H1 (cell line): ENCODE data around the gene PMM1. TPM values are rescaled to one million over a fixed set of nuclear protein-coding genes. Genes with fewer than 3 reads are reported as not detected.

Experiments used
- CTCF ChIA-PET: fragments of 300-600 bp; sonication (Branson Sonifier 250); formaldehyde crosslinking; loops from one replicate; lab custom pipeline; 2021; ENCODE audit not compliant: partially characterized antibody; lab: Charles Lee
- POLR2A ChIA-PET: fragments of 300-600 bp; sonication (Branson Sonifier 250); formaldehyde crosslinking; loops from one replicate; lab custom pipeline; 2021; ENCODE audit warnings: inconsistent platforms; ENCODE audit not compliant: partially characterized antibody; lab: Charles Lee
- DNase-seq, 2 experiments: peaks; one replicate each; pipeline versions ENCODE4 v3.0.0 to v3.0.0-alpha.2; 2010 to 2022; ENCODE audit warnings: low spot score in 2 of 2, low read depth in 1 of 2, mixed read lengths in 1 of 2
- FAIRE-seq: peaks from 2 replicates; lab custom pipeline; 2011; peaks lifted over from hg19 to GRCh38; lab: Jason Lieb, UNC
- H2AFZ ChIP-seq: 2 replicates; pipeline ENCODE4 v1.8.1; 2012; ENCODE audit warnings: low read length, inconsistent platforms
- H2AK5ac ChIP-seq: 2 replicates; pipeline ENCODE4 v1.6.1; 2013; ENCODE audit warnings: low read depth, low read length
- H2BK120ac ChIP-seq: replicated peaks from 2 replicates; pipeline ENCODE3; 2013; ENCODE audit warnings: low read depth, low read length, inconsistent platforms
- H2BK12ac ChIP-seq: 2 replicates; pipeline ENCODE4 v1.6.1; 2013; ENCODE audit warnings: low read depth, low read length
- H2BK15ac ChIP-seq: 2 replicates; pipeline ENCODE4 v1.6.1; 2013; ENCODE audit warnings: low read length
- H2BK20ac ChIP-seq: 2 replicates; pipeline ENCODE4 v1.6.1; 2013; ENCODE audit warnings: low read length
- H2BK5ac ChIP-seq: 2 replicates; pipeline ENCODE4 v1.6.1; 2013; ENCODE audit warnings: low read depth, low read length
- H3K14ac ChIP-seq: 2 replicates; pipeline ENCODE4 v1.6.1; 2013; ENCODE audit warnings: inconsistent platforms; ENCODE audit not compliant: insufficient read length
- H3K18ac ChIP-seq: 2 replicates; pipeline ENCODE4 v1.6.1; 2013; ENCODE audit warnings: low read length; ENCODE audit errors: extremely low read depth
- H3K23ac ChIP-seq: 2 replicates; pipeline ENCODE4 v1.6.1; 2013; ENCODE audit warnings: inconsistent platforms; ENCODE audit not compliant: insufficient read length
- H3K23me2 ChIP-seq: 2 replicates; pipeline ENCODE4 v1.6.1; 2013; ENCODE audit warnings: low read depth, low read length
- H3K27ac ChIP-seq: 2 replicates; pipeline ENCODE4 v1.6.1; 2011; ENCODE audit warnings: low read depth, low read length, inconsistent platforms
- H3K27me3 ChIP-seq, 4 experiments: replicated peaks in 1 of 4; 1 replicate in 1 of 4; 2 replicates in 3 of 4; pipeline versions ENCODE4 v1.6.1 to v1.8.1; 2011 to 2013; ENCODE audit warnings: low read length in 3 of 4, mild to moderate bottlenecking in 3 of 4, inconsistent platforms in 2 of 4, mixed read lengths in 2 of 4, moderate library complexity in 1 of 4; ENCODE audit not compliant: control insufficient read depth in 3 of 4, insufficient read depth in 3 of 4; ENCODE audit errors: extremely low read depth in 1 of 4
- H3K36me3 ChIP-seq, 4 experiments: 2 replicates each; pipeline versions ENCODE4 v1.6.1 to v1.8.1; 2011 to 2013; ENCODE audit warnings: mild to moderate bottlenecking in 4 of 4, low read length in 3 of 4, moderate library complexity in 2 of 4, control low read depth in 1 of 4, inconsistent platforms in 1 of 4; ENCODE audit not compliant: insufficient read depth in 4 of 4, control insufficient read depth in 2 of 4
- H3K4ac ChIP-seq: replicated peaks from 2 replicates; pipeline ENCODE3; 2013; ENCODE audit warnings: low read length, low read depth, mixed read lengths, inconsistent platforms; ENCODE audit not compliant: insufficient read length
- H3K4me1 ChIP-seq, 4 experiments: replicated peaks in 1 of 4; 1 replicate in 1 of 4; 2 replicates in 3 of 4; pipeline versions ENCODE4 v1.6.1 to v1.8.1; 2011 to 2013; ENCODE audit warnings: low read length in 3 of 4, inconsistent platforms in 2 of 4, mixed read lengths in 1 of 4; ENCODE audit not compliant: insufficient read depth in 4 of 4, control insufficient read depth in 3 of 4
- H3K4me2 ChIP-seq, 2 experiments: 2 replicates each; pipeline versions ENCODE4 v1.6.1 to v1.8.1; 2011 to 2013; ENCODE audit warnings: low read depth in 2 of 2, low read length in 2 of 2, control low read depth in 1 of 2, inconsistent platforms in 1 of 2, mild to moderate bottlenecking in 1 of 2; ENCODE audit not compliant: insufficient read depth in 1 of 2
- H3K4me3 ChIP-seq, 4 experiments: fragments of 200-600, 300-600 bp in 1 of 4; sonication (generic), shearing (Covaris generic), sonication (Bioruptor Twin) in 1 of 4; 2 replicates each; pipeline versions ENCODE4 v1.5.1 to v1.8.1; 2011 to 2016; ENCODE audit warnings: low read length in 4 of 4, low read depth in 3 of 4, control low read depth in 2 of 4, inconsistent platforms in 2 of 4, mild to moderate bottlenecking in 2 of 4, mixed read lengths in 1 of 4, moderate library complexity in 1 of 4; ENCODE audit not compliant: insufficient read depth in 2 of 4; ENCODE audit errors: extremely low read depth in 1 of 4
- H3K56ac ChIP-seq: replicated peaks from 2 replicates; pipeline ENCODE3; 2013; ENCODE audit warnings: low read depth, mild to moderate bottlenecking, mixed read lengths, low read length, inconsistent platforms; ENCODE audit not compliant: insufficient read length
- H3K79me1 ChIP-seq: 2 replicates; pipeline ENCODE4 v1.6.1; 2013; ENCODE audit warnings: low read depth, low read length, control low read depth
- H3K79me2 ChIP-seq, 2 experiments: 2 replicates each; pipeline versions ENCODE4 v1.6.1 to v1.8.1; 2012 to 2013; ENCODE audit warnings: low read length in 2 of 2, mild to moderate bottlenecking in 2 of 2, inconsistent platforms in 1 of 2; ENCODE audit not compliant: insufficient read depth in 2 of 2, control insufficient read depth in 1 of 2
- H3K9ac ChIP-seq, 4 experiments: replicated peaks in 1 of 4; 1 replicate in 1 of 4; 2 replicates in 3 of 4; pipeline versions ENCODE4 v1.6.1 to v1.8.1; 2011 to 2013; ENCODE audit warnings: low read depth in 3 of 4, low read length in 3 of 4, control low read depth in 2 of 4, mild to moderate bottlenecking in 2 of 4, moderate library complexity in 2 of 4, inconsistent platforms in 1 of 4; ENCODE audit errors: extremely low read depth in 1 of 4
- H3K9me3 ChIP-seq, 2 experiments: 2 replicates each; pipeline versions ENCODE4 v1.6.1 to v1.8.1; 2012 to 2013; ENCODE audit warnings: mild to moderate bottlenecking in 2 of 2, moderate library complexity in 2 of 2, control low read depth in 1 of 2, inconsistent platforms in 1 of 2, low read depth in 1 of 2, low read length in 1 of 2, mixed read lengths in 1 of 2; ENCODE audit not compliant: insufficient read depth in 2 of 2
- H4K20me1 ChIP-seq, 2 experiments: replicated peaks in 1 of 2; 2 replicates each; pipeline versions ENCODE3 to v1.8.1; 2011 to 2013; ENCODE audit warnings: inconsistent platforms in 2 of 2, low read length in 2 of 2, mild to moderate bottlenecking in 1 of 2; ENCODE audit not compliant: insufficient read depth in 2 of 2, control insufficient read depth in 1 of 2
- H4K5ac ChIP-seq: 2 replicates; pipeline ENCODE4 v1.6.1; 2013; ENCODE audit warnings: low read length, low read depth, mixed read lengths, inconsistent platforms; ENCODE audit not compliant: insufficient read length
- H4K8ac ChIP-seq: 2 replicates; pipeline ENCODE4 v1.8.0; 2013; ENCODE audit warnings: mild to moderate bottlenecking, moderate library complexity, low read length, inconsistent platforms; ENCODE audit not compliant: insufficient read depth; ENCODE audit errors: extremely low read depth
- H4K91ac ChIP-seq: replicated peaks from 2 replicates; pipeline ENCODE3; 2013; ENCODE audit warnings: low read length, mixed read lengths, inconsistent platforms; ENCODE audit not compliant: insufficient read length
- ASH2L ChIP-seq: fragments of 200-600, 300-600 bp; sonication (generic); IDR thresholded peaks from one replicate; pipeline ENCODE4 v1.7.1; 2017; ENCODE audit warnings: low read length
- BACH1 ChIP-seq: IDR thresholded peaks from 2 replicates; pipeline ENCODE4 v1.6.1; 2012; ENCODE audit warnings: low read length, improper control_type of control experiment
- BRCA1 ChIP-seq: IDR thresholded peaks from 2 replicates; pipeline ENCODE4 v1.6.1; 2012; ENCODE audit warnings: low read depth, low read length, improper control_type of control experiment
- HDAC2 ChIP-seq, 2 experiments: fragments of 300-600 bp in 1 of 2; sonication (generic) in 1 of 2; IDR thresholded peaks; 2 replicates each; pipeline ENCODE4 v1.6.1; 2011 to 2012; ENCODE audit warnings: low read depth in 2 of 2, low read length in 2 of 2, mild to moderate bottlenecking in 2 of 2, moderate library complexity in 2 of 2, borderline replicate concordance in 1 of 2, inconsistent platforms in 1 of 2
- HDAC6 ChIP-seq: IDR thresholded peaks from one replicate; pipeline ENCODE4 v1.7.1; 2012; ENCODE audit warnings: low read depth, mild to moderate bottlenecking, inconsistent platforms, low read length, moderate library complexity
- NRF1 ChIP-seq: IDR thresholded peaks from 2 replicates; pipeline ENCODE4 v1.6.1; 2011; ENCODE audit warnings: mild to moderate bottlenecking, low read depth, low read length, improper control_type of control experiment
- POLR2A ChIP-seq, 2 experiments: IDR thresholded peaks; 1 replicate in 1 of 2; 2 replicates in 1 of 2; pipeline ENCODE4 v1.6.1; 2011; ENCODE audit warnings: low read depth in 2 of 2, low read length in 2 of 2, mild to moderate bottlenecking in 2 of 2; ENCODE audit errors: control extremely low read depth in 1 of 2
- POLR2AphosphoS5 ChIP-seq: IDR thresholded peaks from 2 replicates; pipeline ENCODE4 v1.6.1; 2011; ENCODE audit warnings: low read depth, low read length
- RFX5 ChIP-seq: IDR thresholded peaks from 2 replicates; pipeline ENCODE4 v1.6.1; 2011; ENCODE audit warnings: low read depth, low read length, improper control_type of control experiment, borderline replicate concordance
- SIX5 ChIP-seq: IDR thresholded peaks from 2 replicates; pipeline ENCODE4 v1.6.1; 2011; ENCODE audit warnings: mild to moderate bottlenecking, low read depth, low read length
- SP2 ChIP-seq: IDR thresholded peaks from 2 replicates; pipeline ENCODE4 v1.6.1; 2012; ENCODE audit warnings: mild to moderate bottlenecking, low read length, inconsistent platforms
- TAF7 ChIP-seq: optimal IDR thresholded peaks from 2 replicates; pipeline ENCODE3; 2011; ENCODE audit warnings: low read depth, mild to moderate bottlenecking, inconsistent platforms, low read length, moderate library complexity, borderline replicate concordance
- YY1 ChIP-seq: IDR thresholded peaks from 2 replicates; pipeline ENCODE4 v1.6.1; 2011; ENCODE audit warnings: low read depth, mild to moderate bottlenecking, low read length
- ZNF274 ChIP-seq: IDR thresholded peaks from 2 replicates; pipeline ENCODE4 v1.7.0; 2012; ENCODE audit warnings: low read length, borderline replicate concordance; ENCODE audit errors: extremely low read depth
- WGBS, 2 experiments: shearing (Covaris generic) in 1 of 2; methylation state at CpG; one replicate each; pipeline versions ENCODE4 v1.1.6 to v1.1.7; 2013 to 2015; ENCODE audit warnings: low lambda C conversion rate in 2 of 2, mixed read lengths in 2 of 2, inconsistent platforms in 1 of 2, low coverage in 1 of 2, missing lambda C conversion rate in 1 of 2; ENCODE audit not compliant: insufficient replicate concordance in 2 of 2, insufficient coverage in 1 of 2, insufficient read length in 1 of 2; ENCODE audit errors: extremely low coverage in 1 of 2, missing lambda C conversion rate in 1 of 2; 5-methylcytosine and 5-hydroxymethylcytosine counted together
- polyA plus RNA-seq, 7 experiments: library from polyadenylated mRNA; depleted of rRNA in 3 of 7; stranded (reverse) in 5 of 7; unstranded in 2 of 7; fragments of >200 nt in 5 of 7; fragments of 200-250 nt in 2 of 7; gene quantifications; 1 replicate in 5 of 7; 2 replicates in 1 of 7; 4 replicates in 1 of 7; pipeline versions ENCODE4 v1.2.1 to v1.2.3, GENCODE V29; 2011 to 2013; ENCODE audit warnings: missing spikeins in 2 of 7, mixed read lengths in 2 of 7
- total RNA-seq: library from RNA; stranded (reverse); fragmentation: NEBNext Ultra II Directional; extraction: Animal tissue kit (Norgen Biotek cat#: 25700); gene quantifications from 2 replicates; pipeline ENCODE4 v1.2.1, GENCODE V29; 2021

Gene PMM1
- total and polyA plus RNA-seq, 2 of the 8 experiments (the other 6 are each of a cell fraction or from before 2014, with no cell fraction given), result 11.3 to 20.0 TPM

DNA sequence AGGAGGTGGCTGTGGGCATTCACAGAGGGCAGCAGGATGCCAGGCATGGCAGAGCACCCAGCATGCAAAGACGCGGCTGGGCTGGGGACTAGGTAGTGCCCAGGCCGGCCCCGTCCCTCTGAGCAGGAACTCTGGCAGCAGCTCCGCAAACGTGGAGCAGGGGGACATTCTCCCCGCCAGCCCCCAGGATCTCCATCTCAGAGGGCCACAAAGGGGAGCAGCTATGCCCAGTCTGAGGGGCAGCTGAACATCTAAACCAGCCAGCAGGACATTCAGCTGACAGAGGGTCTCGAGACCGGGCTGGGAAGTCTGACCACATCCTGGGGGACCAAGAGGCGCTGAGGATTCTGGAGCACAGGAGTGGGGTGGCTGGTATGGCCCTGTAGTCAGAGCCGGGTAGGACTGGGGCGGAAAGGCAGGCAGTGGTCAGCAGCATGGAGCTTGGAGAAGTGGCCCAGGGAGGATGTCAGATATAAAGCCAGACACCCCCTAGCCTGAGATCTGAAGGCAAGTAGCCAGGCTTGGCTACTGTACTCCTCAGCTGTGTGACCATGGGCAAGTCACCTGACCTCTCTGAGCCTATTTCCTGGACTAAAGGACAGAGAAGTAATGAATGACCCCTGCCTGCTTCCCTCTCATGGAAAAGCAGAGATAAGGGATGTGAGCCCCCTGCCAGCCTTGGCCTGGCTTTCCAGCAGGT, 10.2 kb downstream of the PMM1 start:
- Histone ChIP-seq H3K9ac (no peak overlapping the region), H2BK120ac (no peak overlapping the region), H4K91ac (no peak overlapping the region), H4K8ac (no peak overlapping the region), H3K4me1 (no peaks in the 10 kb centered on the region; a peak in 2 of 7 replicates), H2BK20ac (no peak overlapping the region), H3K4ac (no peak overlapping the region), H2BK15ac (no peak overlapping the region), H4K20me1 (peaks cover 0 to 7% of the 10 kb centered on the region in 2 experiments), H3K18ac (no peak overlapping the region), H2AK5ac (no peak overlapping the region), H2BK12ac (no peak overlapping the region), H2BK5ac (no peak overlapping the region), H4K5ac (no peak overlapping the region), H3K79me2 (no peaks in the 10 kb centered on the region), H3K4me2 (no peak overlapping the region), H3K23ac (no peak overlapping the region), H3K9me3 (no peaks in the 10 kb centered on the region), H3K14ac (no peak overlapping the region), H3K27ac (no peak overlapping the region), H3K4me3 (no peak overlapping the region), H3K27me3 (no peaks in the 10 kb centered on the region), H3K79me1 (no peaks in the 10 kb centered on the region; the same call in 1 of the 2 replicates), H3K36me3 (no peaks in the 10 kb centered on the region), H3K56ac (no peak overlapping the region), H2AFZ (no peak overlapping the region), H3K23me2 (no peaks in the 10 kb centered on the region)
- POLR2A ChIA-PET, result interaction anchor here (0.9 to 4.6 kb wide), 7 partner anchors 10 to 131 kb away, joined by 3 to 42 read pairs (median 3); partner anchors contain the start of gene PMM1
- 92% methylated on average over 12 of the region's 12 CpGs; no CpG with 5 or more reads in 1 of the 2 experiments for WGBS, 2 experiments
- CTCF ChIA-PET, result interaction anchor here (1.0 to 8.6 kb wide), 8 partner anchors 12 to 137 kb away, joined by 3 to 169 read pairs (median 10); partner anchors contain the start of genes CSDC2 and PMM1
- FAIRE-seq (no peak), DNase-seq (no peak)
- TF ChIP-seq NRF1 (no peak), TAF7 (no peak), POLR2A (IDR thresholded peaks at IDR 0.05; ENCODE audit: control extremely low read depth in 1 of 2, low read depth in 2 of 2, low read length in 2 of 2) (no peak), RFX5 (no peak), ASH2L (no peak), YY1 (no peak), HDAC2 (IDR thresholded peaks at IDR 0.05; ENCODE audit: borderline replicate concordance in 1 of 2, low read depth in 2 of 2, low read length in 2 of 2) (no peak), HDAC6 (no peak), SIX5 (no peak), BRCA1 (no peak), SP2 (no peak), ZNF274 (no peak), BACH1 (no peak), POLR2AphosphoS5 (no peak)
